K562 (cell line): Measurements from ENCODE around the gene ACOT9. TPM values are rescaled to one million over a fixed set of nuclear protein-coding genes. Genes with fewer than 3 reads are reported as not detected.
A peak's percentile ranks its signal among the peaks of the same experiment; 100 is the strongest.

Source experiments
- ATF4 ChIP-seq: fragments of 450-650 bp; formaldehyde crosslinking; IDR thresholded peaks from 2 replicates; pipeline ENCODE4 v1.4.0; 2022; ENCODE audit warnings: mild to moderate bottlenecking, moderate library complexity
- CHD2 ChIP-seq: IDR thresholded peaks from 2 replicates; pipeline ENCODE4 v1.6.1; 2011; ENCODE audit warnings: low read depth, low read length
- ESRRA ChIP-seq: fragments of 450-650 bp; IDR thresholded peaks from 2 replicates; pipeline ENCODE4 v1.6.1; 2014; ENCODE audit warnings: low read depth, mild to moderate bottlenecking, moderate library complexity, borderline replicate concordance
- FOXJ2 ChIP-seq: fragments of 200-800 bp; sonication (Bioruptor generic); IDR thresholded peaks from 2 replicates; pipeline ENCODE4 v1.6.1; 2016; ENCODE audit warnings: missing genetic modification characterization, missing compliant biosample characterization
- FOXM1 ChIP-seq, 2 experiments: fragments of 450-650 bp in 1 of 2; sonication (generic) in 1 of 2; formaldehyde crosslinking in 1 of 2; IDR thresholded peaks; 2 replicates each; pipeline versions ENCODE4 v1.6.1 to v1.9.0; 2017 to 2022; ENCODE audit warnings: low read depth in 2 of 2, mild to moderate bottlenecking in 2 of 2, missing genetic modification reagents in 1 of 2, moderate library complexity in 1 of 2
- GATA2 ChIP-seq: sonication (generic); formaldehyde crosslinking; IDR thresholded peaks from 2 replicates; pipeline ENCODE4 v1.4.0; 2020; ENCODE audit warnings: mild to moderate bottlenecking, missing genetic modification reagents
- LEF1 ChIP-seq: fragments of 450-650 bp; IDR thresholded peaks from 2 replicates; pipeline ENCODE4 v1.6.1; 2016; ENCODE audit warnings: mild to moderate bottlenecking
- NBN ChIP-seq: fragments of 450-650 bp; IDR thresholded peaks from 2 replicates; pipeline ENCODE4 v1.6.1; 2016; ENCODE audit warnings: low read depth, mild to moderate bottlenecking
- NR1H2 ChIP-seq: sonication (generic); formaldehyde crosslinking; IDR thresholded peaks from 2 replicates; pipeline ENCODE4 v1.4.0; 2020; ENCODE audit warnings: mild to moderate bottlenecking, missing genetic modification reagents
- PCBP2 ChIP-seq: fragments of 200-400 bp; formaldehyde crosslinking; IDR thresholded peaks from 2 replicates; pipeline ENCODE4 v1.6.1; 2018; ENCODE audit warnings: low read length, low read depth, mild to moderate bottlenecking, moderate library complexity; ENCODE audit not compliant: poor library complexity, severe bottlenecking
- POLR2B ChIP-seq: fragments of 450-650 bp; IDR thresholded peaks from 2 replicates; pipeline ENCODE4 v1.6.1; 2018; ENCODE audit warnings: low read depth; ENCODE audit not compliant: partially characterized antibody
- RCOR1 ChIP-seq, 2 experiments: IDR thresholded peaks; 2 replicates each; pipeline ENCODE4 v1.6.1; 2012; ENCODE audit warnings: low read depth in 2 of 2, low read length in 2 of 2, borderline replicate concordance in 1 of 2, improper control_type of control experiment in 1 of 2
- SIN3A ChIP-seq, 2 experiments: fragments of 150-350 bp in 1 of 2; IDR thresholded peaks; 2 replicates each; pipeline ENCODE4 v1.6.1; 2011 to 2016; ENCODE audit warnings: borderline replicate concordance in 2 of 2, low read depth in 2 of 2, low read length in 2 of 2, mild to moderate bottlenecking in 2 of 2, moderate library complexity in 2 of 2; ENCODE audit not compliant: control insufficient read depth in 1 of 2
- SMARCE1 ChIP-seq: fragments of 450-650 bp; IDR thresholded peaks from 2 replicates; pipeline ENCODE4 v1.7.1; 2016; ENCODE audit warnings: mild to moderate bottlenecking
- SRSF1 ChIP-seq: fragments of 200-400 bp; formaldehyde crosslinking; IDR thresholded peaks from 2 replicates; pipeline ENCODE4 v1.6.1; 2017; ENCODE audit warnings: mild to moderate bottlenecking, low read depth, low read length, moderate library complexity
- TAF7 ChIP-seq: fragments of 450-650 bp; IDR thresholded peaks from 2 replicates; pipeline ENCODE4 v1.6.1; 2016; ENCODE audit warnings: missing genetic modification characterization, missing compliant biosample characterization
- TBL1XR1 ChIP-seq, 2 experiments: IDR thresholded peaks; 2 replicates each; pipeline ENCODE4 v1.6.1; 2012; ENCODE audit warnings: improper control_type of control experiment in 2 of 2, low read length in 2 of 2, mild to moderate bottlenecking in 1 of 2
- TCF7L2 ChIP-seq: fragments of 150-350 bp; IDR thresholded peaks from 2 replicates; pipeline ENCODE4 v1.6.1; 2016; ENCODE audit warnings: low read depth, mild to moderate bottlenecking, low read length, moderate library complexity
- TRIM24 ChIP-seq, 2 experiments: fragments of 450-650 bp; IDR thresholded peaks; 2 replicates each; pipeline ENCODE4 v1.6.1; 2016
- ZEB2 ChIP-seq: fragments of 450-650 bp; IDR thresholded peaks from 2 replicates; pipeline ENCODE4 v1.6.1; 2016
- ZNF507 ChIP-seq: conservative IDR thresholded peaks from 2 replicates; pipeline ENCODE4 v1.6.1; 2017; ENCODE audit warnings: missing genetic modification characterization, missing compliant biosample characterization
- ZNF589 ChIP-seq: fragments of 200-800 bp; sonication (Bioruptor generic); IDR thresholded peaks from 2 replicates; pipeline ENCODE4 v1.6.1; 2016; ENCODE audit warnings: low read depth, missing genetic modification characterization, missing compliant biosample characterization
- ZSCAN29 ChIP-seq: fragments of 450-650 bp; IDR thresholded peaks from 2 replicates; pipeline ENCODE4 v1.6.1; 2017
- polyA plus RNA-seq, 8 experiments: library from polyadenylated mRNA; depleted of rRNA in 4 of 8; stranded (reverse) in 5 of 8; unstranded in 3 of 8; fragments of >200 nt; fragmentation: Nextera tagmentation in 2 of 8; fragmentation: Illumina TruSeq in 1 of 8; extraction: Ambion mirVana in 2 of 8; extraction: Trizol in 1 of 8; gene quantifications; 2 replicates each; pipeline versions ENCODE4 v1.2.1 to v1.2.3, GENCODE V29; 2011 to 2014; ENCODE audit warnings: inconsistent platforms in 1 of 8, missing spikeins in 1 of 8
- total RNA-seq, 7 experiments: library from RNA; depleted of rRNA in 6 of 7; stranded (reverse); fragments of >200 nt in 6 of 7; fragmentation: Illumina TruSeq in 2 of 7; extraction: Trizol in 2 of 7; gene quantifications; 2 replicates each; pipeline versions ENCODE4 v1.2.1 to v1.2.3, GENCODE V29; 2011 to 2021; ENCODE audit warnings: low replicate concordance in 1 of 7
- TF ChIP-seq, protein P1 (sequence below): fragments of 450-650 bp; IDR thresholded peaks from 2 replicates; pipeline ENCODE4 v1.6.1; 2016; ENCODE audit warnings: antibody characterized with exemption
- TF ChIP-seq, protein P2 (sequence below): fragments of 150-350 bp; IDR thresholded peaks from 2 replicates; pipeline ENCODE4 v1.6.1; 2014; ENCODE audit warnings: low read depth, mild to moderate bottlenecking, low read length, borderline replicate concordance

ACOT9 gene
- total and polyA plus RNA-seq, 9 of the 15 experiments (the other 6 are each of a cell fraction or from before 2014, with no cell fraction given): 31.2 to 80.9 (median 45.3) TPM

GRCh38 chrX:23699636-23700194 lies 43.4 kb downstream of the ACOT9 start (continued):
- TF ChIP-seq ZNF589 (CRISPR knock-in tag) (peak; percentile 63; the same call in 1 of the 2 replicates), FOXM1 (IDR thresholded peaks at IDR 0.05; ENCODE audit: low read depth) (peak; percentile 80), FOXM1 (CRISPR knock-in tag; IDR thresholded peaks at IDR 0.05; ENCODE audit: low read depth) (no peak), TCF7L2 (no peak), RCOR1 (IDR thresholded peaks at IDR 0.05; ENCODE audit: borderline replicate concordance in 1 of 2, low read depth in 2 of 2, low read length in 2 of 2) (peak in 1 of 2 experiments; percentile 75; a peak in 3 of 4 replicates), SRSF1 (no peak), TRIM24 (IDR thresholded peaks at IDR 0.05) (peak; percentile 78 to 82), SIN3A (IDR thresholded peaks at IDR 0.05; ENCODE audit: borderline replicate concordance in 2 of 2, control insufficient read depth in 1 of 2, low read depth in 2 of 2, low read length in 2 of 2) (no peak), TBL1XR1 (IDR thresholded peaks at IDR 0.05; ENCODE audit: low read length in 2 of 2) (peak in 1 of 2 experiments; percentile 27; a peak in 1 of 4 replicates), POLR2B (no peak), TAF7 (no peak), ZEB2 (peak; percentile 19; the same call in 1 of the 2 replicates), PCBP2 (no peak), FOXJ2 (tag) (0 out of 2 replicates have a peak, but pooled peaks have one; percentile 20), ESRRA (peak; percentile 12; the same call in 1 of the 2 replicates), ZSCAN29 (no peak), SMARCE1 (peak; percentile 88), CHD2 (no peak), GATA2 (CRISPR knock-in tag) (peak; percentile 68), ATF4 (CRISPR knock-in tag) (no peak), LEF1 (0 out of 2 replicates have a peak, but pooled peaks have one; percentile 32), NR1H2 (CRISPR knock-in tag) (no peak), NBN (peak; percentile 28; the same call in 1 of the 2 replicates), ZNF507 (no peak)
- TF ChIP-seq, protein P1, sequence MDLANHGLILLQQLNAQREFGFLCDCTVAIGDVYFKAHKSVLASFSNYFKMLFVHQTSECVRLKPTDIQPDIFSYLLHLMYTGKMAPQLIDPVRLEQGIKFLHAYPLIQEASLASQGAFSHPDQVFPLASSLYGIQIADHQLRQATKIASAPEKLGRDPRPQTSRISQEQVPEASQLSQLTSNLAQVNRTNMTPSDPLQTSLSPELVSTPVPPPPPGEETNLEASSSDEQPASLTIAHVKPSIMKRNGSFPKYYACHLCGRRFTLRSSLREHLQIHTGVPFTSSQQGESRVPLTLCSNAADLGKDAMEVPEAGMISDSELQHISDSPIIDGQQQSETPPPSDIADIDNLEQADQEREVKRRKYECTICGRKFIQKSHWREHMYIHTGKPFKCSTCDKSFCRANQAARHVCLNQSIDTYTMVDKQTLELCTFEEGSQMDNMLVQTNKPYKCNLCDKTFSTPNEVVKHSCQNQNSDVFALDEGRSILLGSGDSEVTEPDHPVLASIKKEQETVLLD: no peak
- TF ChIP-seq, protein P2, sequence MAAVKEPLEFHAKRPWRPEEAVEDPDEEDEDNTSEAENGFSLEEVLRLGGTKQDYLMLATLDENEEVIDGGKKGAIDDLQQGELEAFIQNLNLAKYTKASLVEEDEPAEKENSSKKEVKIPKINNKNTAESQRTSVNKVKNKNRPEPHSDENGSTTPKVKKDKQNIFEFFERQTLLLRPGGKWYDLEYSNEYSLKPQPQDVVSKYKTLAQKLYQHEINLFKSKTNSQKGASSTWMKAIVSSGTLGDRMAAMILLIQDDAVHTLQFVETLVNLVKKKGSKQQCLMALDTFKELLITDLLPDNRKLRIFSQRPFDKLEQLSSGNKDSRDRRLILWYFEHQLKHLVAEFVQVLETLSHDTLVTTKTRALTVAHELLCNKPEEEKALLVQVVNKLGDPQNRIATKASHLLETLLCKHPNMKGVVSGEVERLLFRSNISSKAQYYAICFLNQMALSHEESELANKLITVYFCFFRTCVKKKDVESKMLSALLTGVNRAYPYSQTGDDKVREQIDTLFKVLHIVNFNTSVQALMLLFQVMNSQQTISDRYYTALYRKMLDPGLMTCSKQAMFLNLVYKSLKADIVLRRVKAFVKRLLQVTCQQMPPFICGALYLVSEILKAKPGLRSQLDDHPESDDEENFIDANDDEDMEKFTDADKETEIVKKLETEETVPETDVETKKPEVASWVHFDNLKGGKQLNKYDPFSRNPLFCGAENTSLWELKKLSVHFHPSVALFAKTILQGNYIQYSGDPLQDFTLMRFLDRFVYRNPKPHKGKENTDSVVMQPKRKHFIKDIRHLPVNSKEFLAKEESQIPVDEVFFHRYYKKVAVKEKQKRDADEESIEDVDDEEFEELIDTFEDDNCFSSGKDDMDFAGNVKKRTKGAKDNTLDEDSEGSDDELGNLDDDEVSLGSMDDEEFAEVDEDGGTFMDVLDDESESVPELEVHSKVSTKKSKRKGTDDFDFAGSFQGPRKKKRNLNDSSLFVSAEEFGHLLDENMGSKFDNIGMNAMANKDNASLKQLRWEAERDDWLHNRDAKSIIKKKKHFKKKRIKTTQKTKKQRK: no peak
